ENCODE data around the gene PCDH9.

PCDH9 gene

DNA sequence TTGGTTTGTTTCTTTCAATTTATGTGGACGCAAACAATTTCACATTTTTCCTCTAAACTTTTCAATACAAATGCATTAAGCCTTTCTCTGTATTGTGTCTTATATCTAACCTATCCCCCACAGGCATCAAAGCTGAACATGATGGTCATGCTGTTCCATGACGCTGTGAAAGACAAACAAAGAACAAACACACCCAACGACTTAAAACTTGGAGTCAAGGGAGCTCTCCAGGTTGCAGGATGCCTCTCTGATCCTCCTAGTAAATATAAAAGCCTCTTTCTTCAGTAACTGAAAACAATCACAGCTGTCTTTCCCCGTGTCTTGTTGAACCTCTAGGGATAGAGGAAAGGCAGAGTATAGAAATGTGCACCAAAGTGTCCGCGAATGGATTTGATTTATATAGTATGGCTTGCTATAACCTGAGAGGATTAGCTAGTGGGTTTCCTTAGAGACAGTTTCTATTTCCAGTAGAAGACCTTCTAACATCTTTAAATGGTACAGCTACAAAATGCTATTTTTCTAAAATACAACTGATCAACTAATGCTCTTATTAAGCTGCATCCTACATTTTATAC is 43.1 kb downstream of the PCDH9 start:
- TF ChIP-seq, protein P1, sequence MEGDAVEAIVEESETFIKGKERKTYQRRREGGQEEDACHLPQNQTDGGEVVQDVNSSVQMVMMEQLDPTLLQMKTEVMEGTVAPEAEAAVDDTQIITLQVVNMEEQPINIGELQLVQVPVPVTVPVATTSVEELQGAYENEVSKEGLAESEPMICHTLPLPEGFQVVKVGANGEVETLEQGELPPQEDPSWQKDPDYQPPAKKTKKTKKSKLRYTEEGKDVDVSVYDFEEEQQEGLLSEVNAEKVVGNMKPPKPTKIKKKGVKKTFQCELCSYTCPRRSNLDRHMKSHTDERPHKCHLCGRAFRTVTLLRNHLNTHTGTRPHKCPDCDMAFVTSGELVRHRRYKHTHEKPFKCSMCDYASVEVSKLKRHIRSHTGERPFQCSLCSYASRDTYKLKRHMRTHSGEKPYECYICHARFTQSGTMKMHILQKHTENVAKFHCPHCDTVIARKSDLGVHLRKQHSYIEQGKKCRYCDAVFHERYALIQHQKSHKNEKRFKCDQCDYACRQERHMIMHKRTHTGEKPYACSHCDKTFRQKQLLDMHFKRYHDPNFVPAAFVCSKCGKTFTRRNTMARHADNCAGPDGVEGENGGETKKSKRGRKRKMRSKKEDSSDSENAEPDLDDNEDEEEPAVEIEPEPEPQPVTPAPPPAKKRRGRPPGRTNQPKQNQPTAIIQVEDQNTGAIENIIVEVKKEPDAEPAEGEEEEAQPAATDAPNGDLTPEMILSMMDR (IDR thresholded peaks at IDR 0.05; ENCODE audit: insufficient read depth, low read length, missing control alignments) = no peak
- ChIA-PET POLR2A (no interaction called here), CTCF (no interaction called here)
- no peak for DNase-seq (ENCODE audit: low read depth, low spot score)
- H3K4me3 ChIP-seq (ENCODE audit: low read depth, low read length) = no peak overlapping the region

DNA sequence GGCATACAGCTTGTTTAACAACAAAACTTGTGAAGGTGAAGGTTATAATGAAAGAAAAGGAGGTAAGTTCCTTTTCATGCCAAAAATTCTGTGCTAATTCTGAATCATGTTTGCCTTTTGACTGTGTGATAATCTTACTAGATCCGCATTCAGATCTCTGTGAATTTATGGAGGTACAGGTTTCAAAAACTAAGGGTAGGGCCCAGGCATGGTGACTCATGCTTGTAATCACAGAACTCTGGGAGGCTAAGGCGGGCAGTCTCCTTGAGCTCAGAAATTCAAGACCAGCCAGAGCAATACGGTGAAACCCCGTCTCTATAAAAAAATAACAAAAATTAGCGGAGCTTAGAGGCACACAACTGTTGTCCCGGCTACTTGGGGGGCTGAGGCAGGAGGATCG is 45.9 kb downstream of the PCDH9 start:
- no peak for DNase-seq (ENCODE audit: low read depth, low spot score)
- POLR2A ChIA-PET = no interaction called here
- CTCF ChIA-PET = no interaction called here
- no peak overlapping the region for H3K4me3 ChIP-seq (ENCODE audit: low read depth, low read length)
- TF ChIP-seq, protein P1 (IDR thresholded peaks at IDR 0.05; ENCODE audit: insufficient read depth, low read length, missing control alignments) = no peak

DNA sequence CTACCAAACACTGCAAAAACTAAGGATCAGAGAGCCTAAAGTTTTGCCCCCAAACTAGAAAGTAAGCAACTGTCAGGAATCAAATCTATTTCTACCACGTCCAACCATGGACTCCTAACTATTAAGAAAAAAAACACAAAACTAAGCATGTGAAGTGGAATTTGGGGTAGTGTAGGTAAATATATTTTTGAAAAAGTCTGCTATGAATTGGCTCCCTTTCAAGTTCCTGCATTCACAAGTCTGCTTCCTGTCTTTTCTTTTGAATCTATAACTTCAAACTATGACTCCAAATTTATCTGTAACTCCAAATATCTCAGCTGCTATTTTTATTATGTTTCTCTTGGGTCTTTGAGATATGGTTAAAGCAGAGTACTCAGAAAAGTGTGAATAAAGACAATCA is 47.0 kb downstream of the PCDH9 start:
- DNase-seq (ENCODE audit: low read depth, low spot score) = no peak
- TF ChIP-seq, protein P1 (IDR thresholded peaks at IDR 0.05; ENCODE audit: insufficient read depth, low read length, missing control alignments) = no peak
- H3K4me3 ChIP-seq (ENCODE audit: low read depth, low read length) = no peak overlapping the region
- ChIA-PET CTCF (no interaction called here), POLR2A (no interaction called here)

DNA sequence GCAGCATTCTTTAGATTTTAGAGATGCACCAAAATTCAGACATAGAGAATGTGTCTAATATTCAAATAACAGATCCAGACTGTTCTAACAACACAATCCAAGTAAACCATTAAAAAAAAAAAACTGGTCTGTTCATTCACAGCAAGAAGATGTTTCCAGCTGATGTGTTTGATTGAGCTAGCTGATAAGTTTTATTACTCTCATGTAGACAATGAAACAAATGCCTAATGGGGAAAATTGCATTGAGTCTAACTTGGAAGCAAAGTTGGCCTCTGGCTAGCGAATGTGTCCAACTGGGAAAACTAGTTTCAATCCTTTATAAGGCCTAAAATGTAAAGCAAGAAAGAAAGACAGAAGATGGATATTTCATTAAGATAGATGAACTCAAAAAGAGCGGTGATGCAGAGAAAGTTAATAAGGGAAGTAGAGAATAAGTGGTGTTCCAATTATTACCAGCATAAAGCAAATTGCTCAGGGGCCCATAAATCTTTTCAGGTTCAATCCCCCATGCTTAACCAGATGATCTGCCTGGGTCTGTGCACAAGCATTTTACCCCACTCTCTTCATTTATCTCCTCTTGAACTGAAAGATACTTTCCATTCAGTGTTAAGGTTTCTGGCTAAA is 54.2 kb downstream of the PCDH9 start:
- ChIA-PET CTCF (no interaction called here), POLR2A (no interaction called here)
- no peak overlapping the region for H3K4me3 ChIP-seq (ENCODE audit: low read depth, low read length)
- DNase-seq (ENCODE audit: low read depth, low spot score) = no peak
- TF ChIP-seq, protein P1 (IDR thresholded peaks at IDR 0.05; ENCODE audit: insufficient read depth, low read length, missing control alignments) = no peak

DNA sequence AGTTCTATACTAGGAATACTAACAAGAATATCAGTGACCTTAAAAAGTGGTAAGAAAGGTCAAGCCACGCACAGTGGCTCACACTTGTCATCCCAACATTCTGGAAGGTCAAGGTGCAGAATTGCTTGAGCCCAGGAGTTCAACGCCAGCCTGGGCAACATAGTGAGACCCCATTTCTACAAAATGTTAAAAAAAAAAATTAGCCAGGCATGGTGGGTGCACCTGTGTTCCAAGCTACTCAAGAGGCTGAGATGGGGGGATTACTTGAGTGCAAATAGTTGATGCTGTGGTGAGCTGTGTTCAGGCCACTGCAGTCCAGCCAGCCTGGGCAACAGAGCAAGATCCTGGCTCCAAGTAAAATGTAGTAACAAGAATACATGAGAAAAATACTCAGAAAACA is 61.8 kb downstream of the PCDH9 start:
- CTCF ChIA-PET = no interaction called here
- no peak overlapping the region for H3K4me3 ChIP-seq (ENCODE audit: low read depth, low read length)
- no peak for DNase-seq (ENCODE audit: low read depth, low spot score)
- TF ChIP-seq, protein P1 (IDR thresholded peaks at IDR 0.05; ENCODE audit: insufficient read depth, low read length, missing control alignments) = no peak
- POLR2A ChIA-PET = no interaction called here

DNA sequence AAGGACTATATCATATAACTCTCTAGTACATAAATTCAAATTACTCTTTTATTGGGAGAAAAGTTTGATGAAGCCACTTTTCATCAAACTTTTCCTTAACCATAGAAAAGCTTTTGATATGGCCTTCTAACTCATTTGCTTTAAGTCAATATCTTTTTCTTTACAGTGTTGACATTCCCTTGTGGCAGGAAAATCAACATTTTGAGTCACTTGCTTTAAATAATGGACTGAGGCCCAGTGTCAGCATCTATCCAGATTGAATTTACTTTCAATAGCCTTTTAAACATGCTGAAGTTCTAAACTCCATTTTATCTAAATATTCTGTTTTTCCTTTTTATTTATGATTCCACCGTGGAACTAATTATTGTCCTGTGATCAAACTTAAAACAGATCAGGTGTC is 62.7 kb downstream of the PCDH9 start:
- CTCF ChIA-PET = no interaction called here
- POLR2A ChIA-PET = no interaction called here
- no peak for DNase-seq (ENCODE audit: low read depth, low spot score)
- no peak overlapping the region for H3K4me3 ChIP-seq (ENCODE audit: low read depth, low read length)
- TF ChIP-seq, protein P1 (IDR thresholded peaks at IDR 0.05; ENCODE audit: insufficient read depth, low read length, missing control alignments) = no peak
